HepG2 (cell line): ENCODE data around the gene APOA1. TPM values are rescaled to one million over a fixed set of nuclear protein-coding genes. Genes with fewer than 3 reads are reported as not detected.

Experiments
- ATF7-NPFF ChIP-seq: sonication (generic); formaldehyde crosslinking; IDR thresholded peaks from 2 replicates; pipeline ENCODE4 v1.8.1; 2023; ENCODE audit warnings: mild to moderate bottlenecking, low read depth, missing genetic modification reagents, moderate library complexity
- CSRNP1 ChIP-seq: sonication (generic); formaldehyde crosslinking; IDR thresholded peaks from 2 replicates; pipeline ENCODE4 v1.8.1; 2023; ENCODE audit warnings: mild to moderate bottlenecking, missing genetic modification reagents
- ELF4 ChIP-seq: sonication (generic); formaldehyde crosslinking; IDR thresholded peaks from 2 replicates; pipeline ENCODE4 v1.5.0; 2020; ENCODE audit warnings: missing genetic modification reagents, mild to moderate bottlenecking, moderate library complexity, borderline replicate concordance
- IKZF1 ChIP-seq: fragments of 450-650 bp; IDR thresholded peaks from 2 replicates; pipeline ENCODE4 v1.7.1; 2016
- JUND ChIP-seq: sonication (generic); formaldehyde crosslinking; IDR thresholded peaks from 2 replicates; pipeline ENCODE4 v1.8.0; 2022; ENCODE audit warnings: mild to moderate bottlenecking, missing genetic modification reagents
- MBD4 ChIP-seq: IDR thresholded peaks from 2 replicates; pipeline ENCODE4 v1.6.1; 2012; ENCODE audit warnings: low read length, inconsistent platforms, borderline replicate concordance
- MIER3 ChIP-seq: IDR thresholded peaks from 2 replicates; pipeline ENCODE4 v1.6.1; 2016; ENCODE audit warnings: missing compliant biosample characterization, borderline replicate concordance
- POLR2G ChIP-seq: fragments of 200-400 bp; formaldehyde crosslinking; IDR thresholded peaks from 2 replicates; pipeline ENCODE4 v1.6.1; 2018; ENCODE audit warnings: mild to moderate bottlenecking, low read depth, low read length, moderate library complexity
- RCOR2 ChIP-seq: IDR thresholded peaks from 2 replicates; pipeline ENCODE4 v1.6.1; 2016; ENCODE audit warnings: missing biosample characterization, missing genetic modification reagents
- SOX5 ChIP-seq: IDR thresholded peaks from 2 replicates; pipeline ENCODE4 v1.6.1; 2016; ENCODE audit warnings: borderline replicate concordance
- TFDP1 ChIP-seq: IDR thresholded peaks from 2 replicates; pipeline ENCODE4 v1.6.1; 2016; ENCODE audit warnings: missing compliant biosample characterization, missing genetic modification reagents, borderline replicate concordance
- TMF1 ChIP-seq: sonication (generic); formaldehyde crosslinking; IDR thresholded peaks from 2 replicates; pipeline ENCODE4 v1.8.1; 2022; ENCODE audit warnings: low read depth, missing genetic modification reagents
- ZBED4 ChIP-seq: sonication (generic); formaldehyde crosslinking; IDR thresholded peaks from 2 replicates; pipeline ENCODE4 v1.4.0; 2020; ENCODE audit warnings: missing genetic modification reagents, borderline replicate concordance
- ZBTB3 ChIP-seq: sonication (generic); formaldehyde crosslinking; IDR thresholded peaks from 2 replicates; pipeline ENCODE4 v1.4.0; 2020; ENCODE audit warnings: low read depth, mild to moderate bottlenecking, moderate library complexity, missing genetic modification reagents, borderline replicate concordance
- ZBTB43 ChIP-seq: sonication (generic); formaldehyde crosslinking; conservative IDR thresholded peaks from 2 replicates; pipeline ENCODE4 v1.4.0; 2020; ENCODE audit warnings: missing genetic modification reagents
- ZNF362 ChIP-seq: sonication (generic); formaldehyde crosslinking; IDR thresholded peaks from 2 replicates; pipeline ENCODE4 v1.4.0; 2020; ENCODE audit warnings: missing genetic modification reagents, mild to moderate bottlenecking, borderline replicate concordance
- ZNF382 ChIP-seq: sonication (generic); formaldehyde crosslinking; IDR thresholded peaks from 2 replicates; pipeline ENCODE4 v1.5.0; 2020; ENCODE audit warnings: missing genetic modification reagents, mild to moderate bottlenecking, borderline replicate concordance
- ZNF614 ChIP-seq: IDR thresholded peaks from 2 replicates; pipeline ENCODE4 v1.6.1; 2018; ENCODE audit warnings: missing biosample characterization, missing genetic modification reagents, inconsistent platforms, borderline replicate concordance
- ZSCAN12 ChIP-seq: sonication (generic); formaldehyde crosslinking; IDR thresholded peaks from 2 replicates; pipeline ENCODE4 v1.9.0; 2021; ENCODE audit warnings: mild to moderate bottlenecking, missing genetic modification reagents
- polyA plus RNA-seq, 8 experiments: library from polyadenylated mRNA; depleted of rRNA in 3 of 8; stranded (reverse) in 7 of 8; unstranded in 1 of 8; fragments of >200 nt; fragmentation: Illumina TruSeq in 4 of 8; extraction: Trizol in 4 of 8; gene quantifications; 2 replicates each; pipeline versions ENCODE4 v1.2.1 to v1.2.3, GENCODE V29; 2011 to 2016; ENCODE audit warnings: low read depth in 4 of 8, missing spikeins in 1 of 8, mixed read lengths in 1 of 8; ENCODE audit not compliant: insufficient read depth in 1 of 8
- total RNA-seq, 5 experiments: library from RNA; depleted of rRNA; stranded (reverse); fragments of >200 nt; fragmentation: Illumina TruSeq; extraction: Trizol; gene quantifications; 2 replicates each; pipeline ENCODE4 v1.2.3, GENCODE V29; 2016; ENCODE audit warnings: low read depth in 1 of 5

Gene APOA1
- total and polyA plus RNA-seq, 2 of the 13 experiments (the other 11 are each of a cell fraction or from before 2014, with no cell fraction given): 1,973 to 5,485 TPM

- TF ChIP-seq CSRNP1 (no peak), IKZF1 (no peak), ZSCAN12 (no peak), ZBED4 (CRISPR knock-in tag) (peak; percentile 99), TMF1 (CRISPR knock-in tag) (no peak), ZNF362 (CRISPR knock-in tag) (peak; percentile 48; the same call in 1 of the 2 replicates), RCOR2 (CRISPR knock-in tag) (peak; percentile 98), SOX5 (CRISPR knock-in tag) (peak; percentile 97), ZNF614 (peak; percentile 35), TFDP1 (CRISPR knock-in tag) (peak; percentile 14; the same call in 1 of the 2 replicates), ZBTB43 (CRISPR knock-in tag) (peak; percentile 95), ELF4 (CRISPR knock-in tag) (no peak), ZBTB3 (CRISPR knock-in tag) (no peak), ATF7-NPFF (CRISPR knock-in tag) (no peak), ZNF382 (CRISPR knock-in tag) (no peak), JUND (CRISPR knock-in tag) (0 out of 2 replicates have a peak, but pooled peaks have one; percentile 49), POLR2G (peak; percentile 70), MBD4 (peak; percentile 85; the same call in 1 of the 2 replicates), MIER3 (CRISPR knock-in tag) (peak; percentile 63; the same call in 1 of the 2 replicates)
These were observed 28.9 kb downstream of the APOA1 start (continued) for GRCh38 chr11:116808262-116809175.
